Fibroblast of mammary gland (primary cell): ENCODE measurements around the gene ZNF76.
"Not testable (repeated sequence)": the region's sequence is repeated elsewhere in the genome, so short reads cannot be mapped to it uniquely, and the experiment has no call there.

ENCODE experiments used
- DNase-seq: peaks from one replicate; pipeline ENCODE4 v3.0.0-alpha.2; 2010; ENCODE audit warnings: low read depth
- H3K4me3 ChIP-seq: 2 replicates; pipeline ENCODE4 v1.5.1; 2011; ENCODE audit warnings: low read depth, mild to moderate bottlenecking, low read length, moderate library complexity; ENCODE audit not compliant: control insufficient read depth
- CTCF ChIP-seq: conservative IDR thresholded peaks from 2 replicates; pipeline ENCODE4 v1.5.1; 2011; ENCODE audit warnings: low read depth, low read length, inconsistent platforms; ENCODE audit not compliant: control insufficient read depth, insufficient read depth

Gene ZNF76

GRCh38 chr6:35318196-35319171 lies 58.9 kb downstream of the ZNF76 start:
- DNase-seq: peak; percentile 64
- no peak for TF ChIP-seq CTCF
- H3K4me3 ChIP-seq: peak overlapping the region; percentile 61

- TF ChIP-seq CTCF: no peak
- no peak for DNase-seq
- no peak overlapping the region for H3K4me3 ChIP-seq
These were observed 60.0 kb downstream of the ZNF76 start for GRCh38 chr6:35319346-35320030.

- H3K4me3 ChIP-seq: no peak overlapping the region
- no peak for DNase-seq
- TF ChIP-seq CTCF: no peak
These were observed 60.5 kb downstream of the ZNF76 start for GRCh38 chr6:35320031-35320410.

- H3K4me3 ChIP-seq: no peak overlapping the region
- TF ChIP-seq CTCF: no peak
- DNase-seq: no peak
These were observed 61.6 kb downstream of the ZNF76 start for GRCh38 chr6:35321091-35321490.

DNA sequence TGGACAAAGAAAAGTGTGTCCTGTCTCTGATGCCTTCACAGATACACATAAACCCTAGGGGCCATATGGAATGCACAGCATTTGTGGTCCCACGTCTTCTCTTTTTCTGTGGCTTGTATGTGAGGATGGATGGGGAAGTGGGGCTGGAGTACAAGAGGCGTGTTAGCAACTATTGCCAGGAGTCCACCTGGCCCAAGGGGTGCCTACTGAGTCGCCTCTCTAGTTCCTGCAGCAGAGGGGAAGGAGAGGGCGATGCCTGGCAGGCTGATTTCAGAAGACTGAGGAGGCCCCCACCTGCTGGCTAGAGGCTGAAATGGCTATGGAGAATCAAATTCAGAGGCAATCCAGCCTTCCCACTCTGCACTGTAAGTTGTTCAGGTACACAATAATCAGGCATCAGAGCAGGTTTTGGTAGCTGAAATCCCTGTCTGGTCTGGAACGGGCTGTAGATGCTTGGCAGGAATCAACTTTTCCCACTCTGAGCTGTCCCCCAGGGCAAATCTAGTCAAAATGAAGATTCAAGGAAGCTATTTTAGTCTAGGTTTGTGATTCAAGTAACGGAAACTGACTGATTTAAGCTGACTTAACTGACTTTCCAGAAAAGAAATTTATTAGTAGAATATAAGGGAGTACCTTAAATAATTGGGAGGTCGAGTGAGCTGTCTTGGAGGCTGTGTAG lies 68.0 kb downstream of the ZNF76 start:
- H3K4me3 ChIP-seq: no peak overlapping the region
- peak; percentile 67 for TF ChIP-seq CTCF
- peak; percentile 50 for DNase-seq

DNA sequence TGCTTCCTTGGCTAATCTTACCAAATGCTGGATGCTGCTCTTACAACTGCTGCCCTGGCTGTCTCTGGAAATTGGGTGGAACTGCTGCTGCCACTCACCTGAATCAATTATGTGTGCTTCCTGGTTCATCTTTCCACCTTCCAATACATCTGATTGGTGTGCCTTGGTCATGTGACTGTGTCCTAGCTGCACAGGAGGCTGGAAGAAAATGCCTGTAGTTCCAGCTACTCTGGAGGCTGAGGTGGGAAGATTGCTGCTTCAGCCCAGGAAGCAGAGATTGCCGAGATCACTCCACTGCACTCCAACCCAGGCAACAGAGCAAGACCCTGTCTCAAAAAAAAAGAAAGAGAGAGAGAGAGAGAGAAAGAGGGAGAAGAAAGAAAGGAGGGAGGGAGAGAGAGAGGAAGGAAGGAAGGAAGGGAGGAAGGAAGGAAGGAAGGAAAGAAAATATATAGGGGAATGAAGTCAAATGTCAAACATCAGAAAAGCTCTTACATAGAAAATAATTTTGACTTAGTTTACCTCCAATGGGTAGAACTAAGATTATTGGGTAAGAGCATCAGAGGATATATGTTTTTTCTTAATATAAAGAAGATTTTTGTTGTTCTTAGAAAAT lies 68.7 kb downstream of the ZNF76 start:
- no peak overlapping the region for H3K4me3 ChIP-seq
- no peak for DNase-seq
- TF ChIP-seq CTCF: no peak

DNA sequence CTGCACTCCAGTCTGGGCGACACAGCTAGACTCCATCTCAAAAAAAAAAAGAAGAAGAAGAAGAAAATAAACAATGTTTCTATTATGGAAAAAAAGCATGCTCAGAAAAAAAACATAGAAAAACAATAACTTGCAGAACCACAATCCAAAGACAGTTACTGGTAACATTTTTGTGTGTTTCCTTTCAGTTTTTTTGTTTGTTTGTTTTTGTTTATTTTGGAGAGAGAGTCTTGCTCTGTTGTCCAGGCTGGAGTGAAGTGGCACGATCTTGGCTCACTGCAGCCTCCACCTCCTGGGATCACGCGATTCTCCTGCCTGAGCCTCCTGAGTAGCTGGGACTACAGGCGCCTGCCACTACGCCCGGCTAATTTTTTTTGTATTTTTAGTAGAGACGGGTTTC lies 69.4 kb downstream of the ZNF76 start:
- DNase-seq, H3K4me3 ChIP-seq: not testable (repeated sequence)
